CD4-positive, alpha-beta T cell treated with Interleukin-17A for 1 hour (primary cell): ENCODE measurements around the gene PRSS48.
"Not testable (repeated sequence)": the region's sequence is repeated elsewhere in the genome, so short reads cannot be mapped to it uniquely, and the experiment has no call there.

Experiments used
- DNase-seq: peaks from one replicate; pipeline ENCODE4 v3.0.0-alpha.2; 2020

PRSS48 gene

GRCh38 chr4:151319490-151319889 lies 42.5 kb downstream of the PRSS48 start:
- no peak for DNase-seq

- no peak for DNase-seq
Observed at GRCh38 chr4:151321586-151321985, 44.6 kb downstream of the PRSS48 start.

DNA sequence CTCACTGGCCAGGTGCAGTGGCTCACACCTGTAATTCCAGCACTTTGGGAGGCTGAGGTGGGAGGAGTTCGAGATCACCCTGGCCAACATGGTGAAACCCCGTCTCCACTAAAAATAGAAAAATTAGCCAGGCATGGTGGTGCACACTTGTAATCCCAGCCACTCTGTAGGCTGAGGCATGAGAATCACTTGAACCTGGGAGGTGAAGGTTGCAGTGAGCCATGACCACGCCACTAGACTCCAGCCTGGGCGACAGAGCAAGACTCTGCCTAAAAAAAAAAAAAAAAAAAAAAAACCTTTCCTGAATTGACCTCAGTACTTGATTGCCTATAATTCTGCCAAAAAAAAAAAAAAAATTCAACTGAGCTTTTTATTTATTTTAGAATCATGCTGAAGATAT lies 45.2 kb downstream of the PRSS48 start:
- not testable (repeated sequence) for DNase-seq

- DNase-seq = no peak
Observed at GRCh38 chr4:151322570-151322969, 45.6 kb downstream of the PRSS48 start.

DNA sequence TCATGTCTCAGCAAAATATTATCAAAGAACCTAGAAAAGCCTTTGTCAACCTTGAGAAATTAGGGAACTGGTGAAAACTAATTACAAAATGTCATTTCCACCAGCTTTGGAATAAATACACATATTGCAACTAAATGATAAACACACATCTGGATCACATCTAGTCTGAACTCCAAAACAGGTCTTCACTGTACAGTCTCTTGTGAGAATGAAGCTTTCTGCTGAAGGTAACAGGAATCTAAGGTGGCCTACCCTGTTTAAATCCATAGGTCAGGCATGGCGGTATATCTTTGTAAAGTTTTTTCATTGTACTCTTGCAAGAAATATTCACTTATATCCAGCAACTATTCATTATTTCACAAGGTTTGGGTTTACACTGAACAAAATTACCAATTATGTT lies 46.7 kb downstream of the PRSS48 start:
- DNase-seq = no peak

GRCh38 chr4:151324124-151324751 lies 47.3 kb downstream of the PRSS48 start:
- DNase-seq = no peak

DNA sequence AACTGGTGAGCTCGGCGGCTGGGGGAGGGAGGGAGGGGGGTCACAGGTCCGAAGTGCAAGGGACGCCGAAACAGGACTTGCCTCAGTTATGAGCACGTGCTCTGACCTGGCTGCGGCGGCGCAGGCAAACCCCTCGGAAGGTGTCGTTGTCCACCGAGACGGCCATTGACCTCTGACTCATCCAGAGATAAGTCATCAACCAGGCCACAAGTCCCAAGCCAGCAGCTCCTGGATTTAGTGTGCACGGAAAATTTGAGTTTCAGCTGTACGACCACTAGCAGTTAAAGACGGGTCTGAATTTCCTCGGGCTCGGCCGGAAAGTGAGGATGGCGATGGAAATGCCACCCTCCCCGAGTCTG lies 47.8 kb downstream of the PRSS48 start:
- DNase-seq = no peak

GRCh38 chr4:151325111-151325948 lies 48.4 kb downstream of the PRSS48 start, which contains the start of gene SH3D19:
SH3D19 (minus strand) TSS chr4:151325605; CDS start chr4:151325352, 253 bp downstream.
- no peak for DNase-seq

DNA sequence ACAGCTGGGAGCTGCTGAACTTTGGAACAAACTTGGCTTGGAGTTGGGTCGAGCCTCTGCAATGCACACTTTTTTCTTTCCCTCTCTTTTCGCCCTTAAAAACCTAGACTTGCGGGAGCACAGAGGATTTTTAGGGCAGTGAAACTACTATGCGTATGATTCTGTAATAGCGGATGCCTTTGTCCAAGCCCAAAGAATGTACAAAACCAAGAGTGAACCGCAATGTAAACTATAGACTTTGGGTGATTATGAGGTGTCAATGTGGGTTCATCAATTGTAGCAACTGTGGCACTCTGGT lies 48.9 kb downstream of the PRSS48 start:
- no peak for DNase-seq

DNA sequence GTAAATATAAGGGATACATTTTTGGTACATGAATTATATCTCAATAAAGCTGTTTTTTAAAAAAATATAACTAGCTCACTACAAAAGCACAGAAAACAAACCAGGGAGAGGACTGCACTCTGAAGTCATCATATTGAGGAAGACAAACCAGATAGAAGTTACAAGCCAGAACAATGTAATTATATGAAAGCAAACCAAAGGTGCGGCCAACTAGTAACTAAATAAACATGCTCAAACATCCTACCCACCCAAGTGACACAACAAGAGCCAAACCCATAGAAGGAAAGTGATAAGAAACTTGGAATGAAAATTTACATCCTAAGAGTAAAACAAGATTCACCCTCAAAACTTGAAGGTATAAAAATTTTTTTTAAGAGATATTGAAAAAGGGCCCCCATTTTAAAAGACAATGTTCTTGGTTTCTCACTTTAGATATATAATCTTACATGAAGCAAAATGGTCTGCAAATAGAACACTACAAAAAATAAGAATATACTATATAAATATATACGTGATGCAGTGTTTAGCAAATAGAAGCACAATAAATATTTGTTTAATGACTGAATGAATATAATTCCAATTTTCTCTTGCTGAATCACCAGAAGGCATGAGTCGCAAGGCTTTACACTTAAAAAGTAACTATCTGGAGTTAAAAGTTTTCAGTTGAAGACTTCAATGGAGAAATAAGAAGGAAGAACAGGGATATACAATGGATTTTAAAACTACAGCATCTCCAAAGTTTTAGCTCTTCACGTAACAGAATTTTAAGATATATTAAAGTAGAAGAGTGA lies 52.5 kb downstream of the PRSS48 start:
- no peak for DNase-seq

DNA sequence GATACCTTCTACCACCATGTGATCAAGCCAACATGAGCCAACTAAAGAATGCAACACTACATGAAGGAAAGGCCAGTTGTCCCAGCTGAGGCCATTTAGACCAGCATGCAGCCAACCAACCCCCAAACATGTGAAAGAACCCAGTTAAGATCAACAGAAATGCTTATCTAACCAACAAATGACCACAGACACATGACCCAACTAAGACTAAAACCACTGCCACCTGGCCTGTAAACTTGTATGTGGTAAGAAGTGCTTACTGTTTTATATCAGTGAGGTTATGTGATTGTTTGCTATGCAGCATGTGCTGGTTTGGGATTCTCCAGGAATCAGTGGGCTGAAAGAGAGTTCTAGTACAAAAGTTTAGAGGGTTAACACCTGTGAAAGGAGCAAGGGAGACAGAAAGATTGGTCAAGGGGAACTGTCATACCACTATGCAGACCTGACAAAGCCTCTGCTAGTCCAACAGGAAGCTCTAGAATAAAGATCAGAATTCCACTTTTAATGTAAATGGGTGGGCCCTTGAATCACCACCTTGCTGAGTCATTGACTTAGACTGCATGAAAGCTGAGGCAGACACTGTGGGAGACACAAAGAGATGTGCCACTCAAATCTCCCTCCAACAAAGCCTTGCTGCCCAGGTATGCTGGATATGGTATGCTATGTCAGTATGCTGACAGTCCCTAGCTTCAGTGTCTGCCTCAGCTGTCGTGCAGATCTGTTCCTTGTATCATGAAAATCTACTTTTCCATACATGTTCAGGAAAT lies 54.5 kb downstream of the PRSS48 start:
- DNase-seq = no peak

- no peak for DNase-seq
Observed at GRCh38 chr4:151339467-151339866, 62.5 kb downstream of the PRSS48 start.

DNA sequence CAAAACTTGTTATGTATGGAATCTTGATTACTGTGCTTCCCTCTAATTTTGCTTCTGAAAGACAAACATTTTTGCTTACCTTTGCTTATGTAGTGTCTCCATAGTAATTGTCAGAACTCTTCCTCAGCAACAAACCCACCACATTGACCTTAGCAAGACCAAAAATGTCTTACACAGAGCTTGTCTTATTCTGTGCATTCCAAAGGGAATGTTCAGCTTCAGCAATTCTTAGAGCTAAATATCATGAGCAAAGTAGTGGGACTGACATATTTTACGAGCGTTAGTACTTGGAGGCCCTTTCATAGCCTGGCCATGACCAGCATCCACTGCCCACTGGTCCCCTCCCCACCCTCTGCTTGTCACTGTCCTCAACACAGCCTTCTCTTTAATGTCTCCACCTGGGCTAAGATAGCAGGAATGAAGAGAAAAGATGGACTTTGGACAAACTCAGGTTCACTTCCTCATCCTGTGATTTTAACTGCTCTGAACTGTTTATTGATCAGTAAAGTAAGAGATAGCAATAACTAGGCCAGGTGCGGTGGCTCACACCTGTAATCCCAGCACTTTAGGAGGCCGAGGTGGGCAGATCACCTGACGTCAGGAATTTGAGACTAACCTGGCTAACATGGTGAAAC lies 63.9 kb downstream of the PRSS48 start:
- DNase-seq = no peak
